Activated naive CD8-positive, alpha-beta T cell (primary cell): Measurements from ENCODE around the gene ADCYAP1R1.
"Not testable (repeated sequence)": the region's sequence is repeated elsewhere in the genome, so short reads cannot be mapped to it uniquely, and the experiment has no call there.

Experiments
- H3K27ac Mint-ChIP-seq: one replicate; pipeline ENCODE4 v1.8.0; 2021; ENCODE audit warnings: mixed read lengths
- H3K27me3 Mint-ChIP-seq: one replicate; pipeline ENCODE4 v1.8.0; 2021; ENCODE audit warnings: mixed read lengths
- H3K36me3 Mint-ChIP-seq: one replicate; pipeline ENCODE4 v1.8.0; 2021; ENCODE audit warnings: mixed read lengths
- H3K4me1 Mint-ChIP-seq: one replicate; pipeline ENCODE4 v1.8.0; 2021; ENCODE audit warnings: low read depth, mixed read lengths
- H3K4me3 Mint-ChIP-seq: one replicate; pipeline ENCODE4 v1.8.0; 2021; ENCODE audit warnings: mild to moderate bottlenecking, mixed read lengths
- H3K9me3 Mint-ChIP-seq: one replicate; pipeline ENCODE4 v1.8.0; 2021; ENCODE audit warnings: low read depth, mixed read lengths

ADCYAP1R1 gene

DNA sequence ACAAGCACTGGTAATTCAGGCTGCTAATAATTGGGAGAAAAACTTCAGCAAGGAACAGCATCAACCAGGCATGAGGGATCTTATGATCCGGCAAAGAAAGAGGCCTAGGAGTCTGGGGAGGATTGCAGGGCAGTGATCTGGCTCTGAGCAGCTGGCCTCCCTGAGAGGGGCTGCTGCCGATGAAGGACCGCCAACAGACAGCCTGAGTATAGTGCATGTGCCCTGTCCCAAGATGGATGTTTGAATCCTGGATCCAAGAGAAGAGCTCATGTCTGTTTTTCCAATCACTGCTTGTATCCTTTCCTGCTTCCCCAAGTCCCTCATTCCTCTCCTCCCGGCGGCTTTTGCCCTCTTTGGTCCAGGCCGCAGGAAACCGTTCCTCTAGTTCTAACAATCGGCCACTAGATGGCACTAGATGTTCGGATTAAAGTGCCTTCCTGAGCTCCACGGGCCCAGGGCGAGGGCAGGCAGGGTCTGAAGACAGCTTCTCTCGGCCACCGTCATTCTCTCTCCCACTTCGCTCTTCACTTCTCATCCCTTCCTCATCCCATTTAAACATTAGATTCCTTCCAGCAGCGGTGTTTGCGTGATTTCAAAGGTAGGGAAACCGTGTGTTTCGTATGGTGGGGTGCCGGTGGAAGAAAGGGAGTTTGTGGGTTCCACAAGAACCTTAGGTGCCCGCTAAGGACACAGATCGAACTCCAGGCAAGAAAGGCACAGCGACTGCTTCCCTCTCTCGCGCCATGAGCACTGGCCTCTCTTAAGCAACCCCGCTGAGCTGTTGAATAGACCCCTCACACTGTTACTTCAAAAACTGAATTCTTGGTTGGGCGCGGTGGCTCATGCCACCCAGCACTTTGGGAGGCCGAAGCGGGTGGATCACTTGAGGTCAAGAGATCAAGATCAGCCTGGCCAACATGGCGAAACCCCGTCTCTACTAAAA is 82.4 kb downstream of the ADCYAP1R1 start:
- Mint-ChIP-seq H3K9me3 (no peaks in the 10 kb centered on the region), H3K4me1 (no peaks in the 10 kb centered on the region), H3K36me3 (no peaks in the 10 kb centered on the region), H3K27me3 (peaks cover 1% of the 10 kb centered on the region), H3K4me3 (no peak overlapping the region), H3K27ac (no peak overlapping the region)

DNA sequence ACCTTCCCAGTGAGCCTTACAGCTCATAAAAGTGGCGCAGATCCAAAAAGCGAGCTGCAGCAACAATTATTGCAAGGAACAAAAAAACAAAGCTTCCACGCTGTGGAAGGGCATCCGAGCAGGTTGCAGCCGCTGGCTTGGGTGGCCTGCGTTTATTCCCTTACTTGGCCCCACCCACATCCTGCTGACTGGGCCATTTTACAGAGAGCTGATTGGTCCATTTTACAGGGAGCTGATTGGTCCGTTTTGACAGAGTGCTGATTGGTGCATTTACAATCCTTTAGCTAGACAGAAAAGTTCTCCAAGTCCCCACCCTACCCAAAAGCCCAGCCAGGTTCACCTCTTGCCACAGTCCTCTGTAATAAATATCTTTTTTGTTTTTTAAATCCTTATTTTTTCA is 85.1 kb downstream of the ADCYAP1R1 start:
- H3K4me1 Mint-ChIP-seq, result no peaks in the 10 kb centered on the region
- no peaks in the 10 kb centered on the region for H3K36me3 Mint-ChIP-seq
- H3K27me3 Mint-ChIP-seq, result no peaks in the 10 kb centered on the region
- H3K9me3 Mint-ChIP-seq, result no peaks in the 10 kb centered on the region
- H3K4me3 Mint-ChIP-seq, result no peak overlapping the region
- H3K27ac Mint-ChIP-seq, result no peak overlapping the region

DNA sequence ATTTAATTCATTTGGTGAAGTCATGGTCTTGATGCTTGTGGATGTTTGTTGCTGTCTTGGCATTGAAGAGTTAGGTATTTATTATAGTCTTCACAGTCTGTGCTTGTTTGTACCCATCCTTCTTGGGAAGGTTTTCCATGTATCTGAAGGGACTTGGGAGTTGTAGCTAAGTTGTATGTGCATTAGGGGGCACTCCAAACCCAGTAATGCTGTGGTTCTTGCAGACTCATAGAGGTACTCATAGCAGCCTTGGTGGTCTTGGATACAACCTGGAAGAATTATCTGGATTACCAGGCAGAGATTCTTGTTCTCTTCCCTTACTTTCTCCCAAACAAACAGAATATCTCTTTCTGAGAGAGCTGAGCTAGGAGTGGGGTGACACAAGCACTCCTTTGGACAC is 93.2 kb downstream of the ADCYAP1R1 start:
- H3K27me3 Mint-ChIP-seq, result peaks cover 23% of the 10 kb centered on the region

DNA sequence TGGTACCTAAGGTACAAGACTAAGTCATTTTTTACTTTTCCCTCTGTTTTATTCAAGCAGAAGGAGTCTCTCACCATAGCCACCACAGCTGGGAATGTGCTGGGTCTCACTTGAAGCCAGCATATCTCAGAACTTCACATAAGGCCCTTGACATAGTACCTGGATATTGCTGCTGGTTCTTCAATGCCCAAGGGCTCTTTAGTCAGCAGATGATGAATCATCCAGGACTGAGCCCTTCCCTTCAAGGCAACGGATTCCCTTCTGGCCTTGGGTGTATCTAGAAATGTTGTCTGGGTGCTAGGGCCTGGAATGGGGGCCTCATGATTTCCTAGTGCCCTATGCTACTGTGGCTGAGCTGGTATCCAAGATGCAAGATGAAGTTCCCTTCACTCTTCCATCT is 93.9 kb downstream of the ADCYAP1R1 start:
- H3K4me3 Mint-ChIP-seq, result no peak overlapping the region
- H3K9me3 Mint-ChIP-seq, result no peaks in the 10 kb centered on the region
- H3K27ac Mint-ChIP-seq, result no peak overlapping the region
- H3K27me3 Mint-ChIP-seq, result peaks cover 23% of the 10 kb centered on the region
- no peaks in the 10 kb centered on the region for H3K4me1 Mint-ChIP-seq
- H3K36me3 Mint-ChIP-seq, result no peaks in the 10 kb centered on the region

More for the DNA sequence above, 93.2 kb downstream of the ADCYAP1R1 start:
- no peaks in the 10 kb centered on the region for H3K9me3 Mint-ChIP-seq
- no peak overlapping the region for H3K4me3 Mint-ChIP-seq
- no peaks in the 10 kb centered on the region for H3K36me3 Mint-ChIP-seq
- H3K27ac Mint-ChIP-seq, result no peak overlapping the region
- no peaks in the 10 kb centered on the region for H3K4me1 Mint-ChIP-seq

DNA sequence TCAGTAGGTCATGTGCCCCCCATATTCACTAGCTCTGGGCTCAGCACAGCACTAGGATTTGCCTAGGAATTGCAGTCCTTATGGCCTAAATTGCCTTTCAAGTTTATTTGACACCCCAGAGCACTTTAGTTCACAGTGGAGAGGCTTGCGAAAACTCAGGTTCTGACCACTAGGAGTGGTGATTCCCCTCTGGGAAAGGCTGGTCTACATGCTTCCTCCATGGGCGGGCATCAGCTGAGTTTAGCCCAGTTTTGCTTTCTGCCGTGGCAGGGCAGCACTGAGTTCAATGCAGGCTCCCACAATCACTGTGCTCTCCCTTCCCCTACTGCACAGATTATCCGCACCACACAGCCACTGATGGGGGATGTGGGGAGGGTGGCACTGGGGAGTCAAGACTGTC is 94.4 kb downstream of the ADCYAP1R1 start:
- Mint-ChIP-seq H3K36me3 (no peaks in the 10 kb centered on the region), H3K27me3 (peaks cover 23% of the 10 kb centered on the region), H3K4me3 (no peak overlapping the region), H3K4me1 (no peaks in the 10 kb centered on the region), H3K9me3 (no peaks in the 10 kb centered on the region), H3K27ac (no peak overlapping the region)

DNA sequence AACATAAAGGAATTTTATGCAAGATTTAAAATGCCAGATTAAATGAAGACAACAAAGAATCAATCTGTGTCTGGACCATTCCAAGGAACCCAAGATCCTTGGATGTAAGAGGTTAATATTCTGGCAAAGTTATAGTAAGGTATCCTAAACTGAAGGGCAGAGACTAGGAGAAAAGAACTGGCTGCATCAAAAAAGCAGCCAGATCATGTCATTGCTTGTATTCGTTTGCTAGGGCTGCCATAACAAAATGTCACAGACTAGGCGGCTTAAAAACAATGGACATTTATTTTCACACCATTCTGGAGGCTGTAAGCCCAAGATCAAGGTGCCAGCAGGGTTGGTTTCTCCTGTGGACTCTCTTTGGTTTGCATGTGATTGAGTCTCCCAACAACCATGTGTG is 99.7 kb downstream of the ADCYAP1R1 start:
- no peak overlapping the region for H3K4me3 Mint-ChIP-seq
- no peaks in the 10 kb centered on the region for H3K4me1 Mint-ChIP-seq
- H3K27ac Mint-ChIP-seq, result no peak overlapping the region
- H3K9me3 Mint-ChIP-seq, result no peaks in the 10 kb centered on the region
- peaks cover 6% of the 10 kb centered on the region for H3K27me3 Mint-ChIP-seq
- H3K36me3 Mint-ChIP-seq, result no peaks in the 10 kb centered on the region

DNA sequence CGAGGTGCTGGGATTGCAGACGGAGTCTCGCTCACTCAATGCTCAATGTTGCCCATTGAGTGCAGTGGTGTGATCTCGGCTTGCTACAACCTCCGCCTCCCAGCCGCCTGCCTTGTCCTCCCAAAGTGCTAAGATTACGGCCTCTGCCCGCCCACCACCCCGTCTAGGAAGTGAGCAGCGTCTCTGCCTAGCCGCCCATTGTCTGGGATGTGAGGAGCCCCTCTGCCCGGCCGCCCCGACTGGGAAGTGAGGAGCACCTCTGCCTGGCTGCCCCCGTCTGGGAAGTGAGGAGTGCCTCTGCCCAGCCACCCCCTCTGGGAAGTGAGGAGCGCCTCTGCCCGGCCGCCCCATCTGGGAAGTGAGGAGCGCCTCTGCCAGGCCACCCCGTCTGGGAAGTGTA is 101.2 kb downstream of the ADCYAP1R1 start:
- H3K27me3 Mint-ChIP-seq, H3K4me1 Mint-ChIP-seq, H3K4me3 Mint-ChIP-seq, H3K36me3 Mint-ChIP-seq, H3K9me3 Mint-ChIP-seq, H3K27ac Mint-ChIP-seq: not testable (repeated sequence)

DNA sequence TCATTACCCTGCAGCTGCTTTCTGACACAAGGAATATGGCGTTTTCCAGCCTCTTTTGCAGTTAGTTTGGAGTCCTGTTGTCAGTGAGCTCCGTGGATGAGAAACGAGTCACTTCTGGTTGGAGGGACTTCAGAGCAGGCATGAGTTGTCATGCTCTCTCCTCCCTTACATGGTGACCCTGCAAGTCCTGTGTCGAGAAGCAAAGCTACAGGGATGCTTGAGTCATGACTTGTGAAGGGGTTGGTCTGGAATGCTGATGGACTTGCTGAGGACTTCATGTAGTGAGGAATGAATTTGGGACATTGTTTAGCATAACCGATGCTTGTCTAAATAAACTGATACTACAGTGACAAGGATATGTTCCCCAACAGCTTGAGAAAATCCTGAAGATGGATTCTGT is 108.8 kb downstream of the ADCYAP1R1 start:
- Mint-ChIP-seq H3K27me3 (peaks cover 17% of the 10 kb centered on the region), H3K27ac (no peak overlapping the region), H3K9me3 (no peaks in the 10 kb centered on the region), H3K36me3 (no peaks in the 10 kb centered on the region), H3K4me3 (no peak overlapping the region), H3K4me1 (no peaks in the 10 kb centered on the region)
